HepG2 (cell line): Measurements from ENCODE around the gene NFATC2. TPM values are rescaled to one million over a fixed set of nuclear protein-coding genes. Genes with fewer than 3 reads are reported as not detected.

Source experiments
- ARHGAP35 ChIP-seq: sonication (generic); formaldehyde crosslinking; IDR thresholded peaks from 2 replicates; pipeline ENCODE4 v1.9.0; 2022; ENCODE audit warnings: mild to moderate bottlenecking, inconsistent platforms, moderate library complexity, missing genetic modification reagents, borderline replicate concordance
- ATF7-NPFF ChIP-seq: sonication (generic); formaldehyde crosslinking; IDR thresholded peaks from 2 replicates; pipeline ENCODE4 v1.8.1; 2023; ENCODE audit warnings: mild to moderate bottlenecking, low read depth, missing genetic modification reagents, moderate library complexity
- CREM ChIP-seq, 2 experiments: sonication (generic) in 1 of 2; formaldehyde crosslinking in 1 of 2; IDR thresholded peaks; 2 replicates each; pipeline versions ENCODE4 v1.4.0 to v1.6.1; 2016 to 2020; ENCODE audit warnings: antibody characterized with exemption in 1 of 2, mild to moderate bottlenecking in 1 of 2, missing genetic modification reagents in 1 of 2
- GTF2F1 ChIP-seq: fragments of 150-350 bp; IDR thresholded peaks from 2 replicates; pipeline ENCODE4 v1.6.1; 2014; ENCODE audit warnings: low read length
- HDAC1 ChIP-seq: sonication (generic); formaldehyde crosslinking; IDR thresholded peaks from 2 replicates; pipeline ENCODE4 v1.5.1; 2020; ENCODE audit warnings: mild to moderate bottlenecking, missing genetic modification reagents
- KLF9 ChIP-seq: IDR thresholded peaks from 2 replicates; pipeline ENCODE4 v1.6.1; 2016; ENCODE audit warnings: low read depth
- REPIN1 ChIP-seq: sonication (generic); formaldehyde crosslinking; IDR thresholded peaks from 2 replicates; pipeline ENCODE4 v1.8.0; 2022; ENCODE audit warnings: missing genetic modification reagents, low read depth, mild to moderate bottlenecking, borderline replicate concordance
- RNF2 ChIP-seq: fragments of 450-650 bp; conservative IDR thresholded peaks from 2 replicates; pipeline ENCODE4 v1.6.1; 2016; ENCODE audit warnings: low read depth
- ZC3H13 ChIP-seq: sonication (generic); formaldehyde crosslinking; IDR thresholded peaks from 2 replicates; pipeline ENCODE4 v1.8.1; 2023; ENCODE audit warnings: mild to moderate bottlenecking, missing genetic modification reagents, moderate library complexity
- ZHX2 ChIP-seq, 2 experiments: sonication (generic) in 1 of 2; formaldehyde crosslinking in 1 of 2; IDR thresholded peaks; 2 replicates each; pipeline versions ENCODE4 v1.6.1 to v1.9.0; 2014 to 2022; ENCODE audit warnings: antibody characterized with exemption in 1 of 2, borderline replicate concordance in 1 of 2, inconsistent platforms in 1 of 2, low read depth in 1 of 2, missing genetic modification reagents in 1 of 2
- ZNF24 ChIP-seq: fragments of 450-650 bp; IDR thresholded peaks from 2 replicates; pipeline ENCODE4 v1.6.1; 2017; ENCODE audit warnings: antibody characterized with exemption, mild to moderate bottlenecking
- ZNF256 ChIP-seq: sonication (generic); formaldehyde crosslinking; conservative IDR thresholded peaks from 2 replicates; pipeline ENCODE4 v1.4.0; 2020; ENCODE audit warnings: missing genetic modification reagents
- ZNF30 ChIP-seq: sonication (generic); formaldehyde crosslinking; IDR thresholded peaks from 2 replicates; pipeline ENCODE4 v1.5.0; 2020; ENCODE audit warnings: mild to moderate bottlenecking, missing genetic modification reagents
- ZNF329 ChIP-seq: sonication (generic); formaldehyde crosslinking; IDR thresholded peaks from 2 replicates; pipeline ENCODE4 v1.9.0; 2021; ENCODE audit warnings: low read depth, mild to moderate bottlenecking, missing genetic modification reagents
- ZNF496 ChIP-seq: sonication (generic); formaldehyde crosslinking; IDR thresholded peaks from 2 replicates; pipeline ENCODE4 v1.8.1; 2023; ENCODE audit warnings: mild to moderate bottlenecking, moderate library complexity, missing genetic modification reagents; ENCODE audit not compliant: insufficient replicate concordance
- ZNF616 ChIP-seq: sonication (generic); formaldehyde crosslinking; IDR thresholded peaks from 2 replicates; pipeline ENCODE4 v1.5.0; 2020; ENCODE audit warnings: low read depth, mild to moderate bottlenecking, missing genetic modification reagents
- ZNF709 ChIP-seq: sonication (generic); formaldehyde crosslinking; IDR thresholded peaks from 2 replicates; pipeline ENCODE4 v1.5.0; 2020; ENCODE audit warnings: mild to moderate bottlenecking, missing genetic modification reagents
- polyA plus RNA-seq, 8 experiments: library from polyadenylated mRNA; depleted of rRNA in 3 of 8; stranded (reverse) in 7 of 8; unstranded in 1 of 8; fragments of >200 nt; fragmentation: Illumina TruSeq in 4 of 8; extraction: Trizol in 4 of 8; gene quantifications; 2 replicates each; pipeline versions ENCODE4 v1.2.1 to v1.2.3, GENCODE V29; 2011 to 2016; ENCODE audit warnings: low read depth in 4 of 8, missing spikeins in 1 of 8, mixed read lengths in 1 of 8; ENCODE audit not compliant: insufficient read depth in 1 of 8
- total RNA-seq, 5 experiments: library from RNA; depleted of rRNA; stranded (reverse); fragments of >200 nt; fragmentation: Illumina TruSeq; extraction: Trizol; gene quantifications; 2 replicates each; pipeline ENCODE4 v1.2.3, GENCODE V29; 2016; ENCODE audit warnings: low read depth in 1 of 5
- TF ChIP-seq, protein P1 (sequence below): sonication (generic); formaldehyde crosslinking; IDR thresholded peaks from 2 replicates; pipeline ENCODE4 v1.4.0; 2020; ENCODE audit warnings: mild to moderate bottlenecking, missing genetic modification reagents
- TF ChIP-seq, protein P2 (sequence below): IDR thresholded peaks from 2 replicates; pipeline ENCODE4 v1.6.1; 2012; ENCODE audit warnings: low read depth, low read length, improper control_type of control experiment

NFATC2 gene
- total and polyA plus RNA-seq, 2 of the 13 experiments (the other 11 are each of a cell fraction or from before 2014, with no cell fraction given) = 1.9 to 3.3 TPM

GRCh38 chr20:51542571-51543421 is at the start of gene NFATC2 (continued):
- TF ChIP-seq, protein P1, sequence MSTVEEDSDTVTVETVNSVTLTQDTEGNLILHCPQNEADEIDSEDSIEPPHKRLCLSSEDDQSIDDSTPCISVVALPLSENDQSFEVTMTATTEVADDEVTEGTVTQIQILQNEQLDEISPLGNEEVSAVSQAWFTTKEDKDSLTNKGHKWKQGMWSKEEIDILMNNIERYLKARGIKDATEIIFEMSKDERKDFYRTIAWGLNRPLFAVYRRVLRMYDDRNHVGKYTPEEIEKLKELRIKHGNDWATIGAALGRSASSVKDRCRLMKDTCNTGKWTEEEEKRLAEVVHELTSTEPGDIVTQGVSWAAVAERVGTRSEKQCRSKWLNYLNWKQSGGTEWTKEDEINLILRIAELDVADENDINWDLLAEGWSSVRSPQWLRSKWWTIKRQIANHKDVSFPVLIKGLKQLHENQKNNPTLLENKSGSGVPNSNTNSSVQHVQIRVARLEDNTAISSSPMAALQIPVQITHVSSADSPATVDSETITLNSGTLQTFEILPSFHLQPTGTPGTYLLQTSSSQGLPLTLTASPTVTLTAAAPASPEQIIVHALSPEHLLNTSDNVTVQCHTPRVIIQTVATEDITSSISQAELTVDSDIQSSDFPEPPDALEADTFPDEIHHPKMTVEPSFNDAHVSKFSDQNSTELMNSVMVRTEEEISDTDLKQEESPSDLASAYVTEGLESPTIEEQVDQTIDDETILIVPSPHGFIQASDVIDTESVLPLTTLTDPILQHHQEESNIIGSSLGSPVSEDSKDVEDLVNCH (CRISPR knock-in tag) = no peak
- TF ChIP-seq, protein P2, sequence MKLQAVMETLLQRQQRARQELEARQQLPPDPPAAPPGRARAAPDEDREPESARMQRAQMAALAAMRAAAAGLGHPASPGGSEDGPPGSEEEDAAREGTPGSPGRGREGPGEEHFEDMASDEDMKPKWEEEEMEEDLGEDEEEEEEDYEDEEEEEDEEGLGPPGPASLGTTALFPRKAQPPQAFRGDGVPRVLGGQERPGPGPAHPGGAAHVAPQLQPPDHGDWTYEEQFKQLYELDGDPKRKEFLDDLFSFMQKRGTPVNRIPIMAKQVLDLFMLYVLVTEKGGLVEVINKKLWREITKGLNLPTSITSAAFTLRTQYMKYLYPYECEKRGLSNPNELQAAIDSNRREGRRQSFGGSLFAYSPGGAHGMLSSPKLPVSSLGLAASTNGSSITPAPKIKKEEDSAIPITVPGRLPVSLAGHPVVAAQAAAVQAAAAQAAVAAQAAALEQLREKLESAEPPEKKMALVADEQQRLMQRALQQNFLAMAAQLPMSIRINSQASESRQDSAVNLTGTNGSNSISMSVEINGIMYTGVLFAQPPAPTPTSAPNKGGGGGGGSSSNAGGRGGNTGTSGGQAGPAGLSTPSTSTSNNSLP = no peak
- TF ChIP-seq ZNF496 (no peak), ATF7-NPFF (CRISPR knock-in tag) (peak; percentile 73; the same call in 1 of the 2 replicates), HDAC1 (CRISPR knock-in tag) (no peak; the same call in 1 of the 2 replicates), GTF2F1 (no peak), KLF9 (CRISPR knock-in tag) (no peak), ZNF329 (CRISPR knock-in tag) (no peak), ZNF709 (no peak; the same call in 1 of the 2 replicates), ARHGAP35 (no peak), ZNF256 (CRISPR knock-in tag) (no peak), ZNF616 (CRISPR knock-in tag) (no peak), ZC3H13 (CRISPR knock-in tag) (no peak), CREM (IDR thresholded peaks at IDR 0.05) (no peak), CREM (CRISPR knock-in tag; IDR thresholded peaks at IDR 0.05) (no peak), ZHX2 (IDR thresholded peaks at IDR 0.05; ENCODE audit: low read depth) (no peak), ZHX2 (CRISPR knock-in tag; IDR thresholded peaks at IDR 0.05; ENCODE audit: borderline replicate concordance) (no peak), RNF2 (no peak), ZNF24 (no peak), ZNF30 (CRISPR knock-in tag) (no peak), REPIN1 (CRISPR knock-in tag) (no peak)
